Islet precursor cell (in vitro differentiated cells): Measurements from ENCODE around the gene C3orf20.

Experiments used
- DNase-seq: peaks from one replicate; pipeline ENCODE4 v3.0.0-alpha.2; 2018

The C3orf20 gene

DNA sequence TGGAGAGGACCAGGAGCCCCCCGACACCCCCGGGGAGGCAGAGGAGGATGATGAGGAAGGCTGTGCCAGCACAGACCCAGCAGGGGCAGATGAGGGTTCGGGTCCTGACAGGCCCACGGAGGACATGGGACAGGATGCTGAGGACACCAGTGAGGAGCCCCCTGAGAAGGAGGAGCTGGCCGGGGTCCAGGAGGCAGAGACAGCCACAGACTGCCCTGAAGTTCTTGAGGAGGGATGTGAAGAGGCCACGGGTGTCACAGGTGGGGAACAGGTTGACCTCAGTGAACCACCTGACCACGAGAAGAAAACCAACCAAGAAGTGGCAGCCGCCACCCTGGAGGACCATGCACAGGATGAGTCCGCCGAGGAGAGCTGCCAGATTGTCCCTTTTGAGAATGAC, 144.7 kb downstream of the C3orf20 start:
- no peak for DNase-seq

DNA sequence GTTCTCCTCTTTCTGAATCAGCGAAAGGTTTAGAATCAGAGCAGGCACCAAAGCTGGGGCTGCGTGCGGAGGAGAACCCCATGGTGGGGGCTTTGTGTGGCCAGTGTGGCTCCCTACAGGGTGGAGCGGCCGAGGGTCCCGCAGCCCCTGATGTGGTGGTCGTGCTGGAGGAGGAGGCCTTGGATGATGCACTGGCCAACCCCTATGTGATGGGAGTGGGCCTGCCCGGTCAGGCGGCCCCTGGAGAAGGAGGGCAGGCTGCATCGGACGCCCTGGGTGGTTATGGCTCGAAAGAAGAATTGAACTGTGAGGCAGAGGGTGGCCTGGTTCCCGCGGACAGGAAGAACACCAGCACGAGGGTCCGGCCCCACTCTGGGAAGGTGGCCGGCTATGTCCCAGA, 145.2 kb downstream of the C3orf20 start:
- DNase-seq, result no peak

DNA sequence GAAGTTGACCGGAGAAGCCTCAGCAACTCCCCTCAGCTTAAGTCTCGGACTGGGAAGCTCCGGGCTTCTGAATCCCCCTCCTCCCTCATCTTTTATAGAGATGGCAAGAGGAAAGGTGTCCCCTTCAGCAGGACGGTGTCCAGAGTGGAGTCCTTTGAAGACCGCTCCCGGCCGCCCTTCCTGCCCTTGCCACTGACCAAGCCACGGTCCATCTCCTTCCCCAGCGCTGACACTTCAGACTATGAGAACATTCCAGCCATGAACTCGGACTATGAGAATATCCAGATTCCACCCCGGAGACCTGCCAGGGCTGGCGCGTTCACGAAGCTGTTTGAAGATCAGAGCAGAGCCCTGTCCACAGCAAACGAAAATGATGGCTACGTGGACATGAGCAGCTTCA, 146.2 kb downstream of the C3orf20 start:
- DNase-seq, result no peak

DNA sequence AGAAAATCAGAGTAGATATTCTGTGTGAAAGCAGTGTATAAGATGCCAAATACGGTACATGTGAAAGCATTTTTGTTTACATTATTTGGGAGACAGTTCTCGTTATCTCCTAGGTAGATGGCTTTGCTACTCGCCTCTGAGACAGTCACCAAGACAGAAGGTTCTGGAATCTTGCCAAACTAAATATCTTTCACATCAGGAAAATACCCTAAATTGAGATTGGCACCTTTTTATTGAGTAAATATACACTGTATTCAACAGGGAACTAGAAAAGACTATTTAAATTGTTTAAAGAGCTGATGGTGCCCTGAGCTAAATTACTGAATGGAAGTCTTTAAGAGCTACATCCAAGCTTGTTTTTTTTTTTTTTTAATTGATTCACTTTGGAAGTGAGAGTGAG, 147.2 kb downstream of the C3orf20 start:
- DNase-seq, result no peak
